ENCODE results near the gene PGM3. TPM values are rescaled to one million over a fixed set of nuclear protein-coding genes. Genes with fewer than 3 reads are reported as not detected.

Gene PGM3
- total and polyA plus RNA-seq, 2 of the 4 experiments (the other 2 are of a cell fraction): 68.4 to 336 TPM

DNA sequence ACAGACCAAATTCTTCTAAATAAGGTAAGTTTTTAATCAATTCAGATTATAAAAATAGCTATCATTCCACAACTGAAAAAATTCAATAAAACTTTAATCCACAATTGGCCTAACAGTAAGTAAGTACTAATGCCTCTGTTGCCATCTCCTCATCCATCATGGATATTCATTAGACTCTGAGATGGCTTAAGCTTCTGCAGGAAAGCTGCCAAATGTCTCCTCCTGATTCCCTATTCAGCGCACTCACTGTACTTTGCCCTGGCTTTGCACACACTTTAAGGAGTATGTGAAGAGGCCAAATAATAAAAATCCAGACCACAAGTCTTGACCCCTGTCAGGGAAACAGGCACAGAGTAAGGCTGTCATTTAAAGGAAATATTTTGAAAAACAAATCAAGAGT lies 23.6 kb downstream of the PGM3 start:
- H2AK5ac ChIP-seq (ENCODE audit: low read depth, low read length): no peak overlapping the region
- TF ChIP-seq USF2 (IDR thresholded peaks at IDR 0.05; ENCODE audit: low read depth, low read length) (no peak), RAD21 (IDR thresholded peaks at IDR 0.05; ENCODE audit: low read length) (no peak), FOS (IDR thresholded peaks at IDR 0.05; ENCODE audit: low read depth, low read length) (no peak), POLR2A (IDR thresholded peaks at IDR 0.05; ENCODE audit: low read depth, low read length) (no peak), MAZ (IDR thresholded peaks at IDR 0.05; ENCODE audit: borderline replicate concordance, low read depth, low read length) (no peak), SMC3 (IDR thresholded peaks at IDR 0.05; ENCODE audit: low read depth, low read length) (no peak)
- DNase-seq (no peak), ATAC-seq (ENCODE audit: low read depth) (no peak; the same call in 1 of the 2 replicates)
- in situ Hi-C loops (cut with MboI; ENCODE audit: low sequenced_read_pairs) (no loop called here), dilution Hi-C loops (cut with HindIII; ENCODE audit: low sequenced_read_pairs, unreplicated experiment) (no loop called here), intact Hi-C loops (cut with micrococcal nuclease) (no loop called here)
- no peaks in the 10 kb centered on the region for H3K4me1 ChIP-seq (ENCODE audit: control insufficient read depth, insufficient read depth, low read length)
- no peaks in the 10 kb centered on the region for H3K27me3 ChIP-seq (ENCODE audit: control insufficient read depth, insufficient read depth, low read length)
- no peak overlapping the region for H3K56ac ChIP-seq (ENCODE audit: extremely low read depth, insufficient read depth, low read length)
- H2BK120ac ChIP-seq (ENCODE audit: low read depth, low read length): no peak overlapping the region
- peaks cover 54% of the 10 kb centered on the region for H3K36me3 ChIP-seq (ENCODE audit: control insufficient read depth, insufficient read depth, low read length)
- no peak overlapping the region for H2AK9ac ChIP-seq (replicated peaks; ENCODE audit: low read depth, low read length, poor library complexity)
- no TSS peak for BruUV-seq (replicated peaks)
- no peak overlapping the region for H2AFZ ChIP-seq (replicated peaks; ENCODE audit: low read length, poor library complexity)
- H3K4ac ChIP-seq (ENCODE audit: low read depth, low read length): no peak overlapping the region
- no peak overlapping the region for H2BK5ac ChIP-seq (ENCODE audit: low read depth, low read length, poor library complexity, severe bottlenecking)
- no peaks in the 10 kb centered on the region for H3K9me1 ChIP-seq (ENCODE audit: insufficient read depth, low read length)
- ChIA-PET CTCF (interaction anchor here (0.7 to 0.9 kb wide), 2 partner anchors 46 to 102 kb away, joined by 3 to 4 read pairs; partner anchors contain the start of gene DOP1A), POLR2A (ENCODE audit: unreplicated experiment) (no interaction called here)
- H4K91ac ChIP-seq (ENCODE audit: insufficient read depth, low read depth, low read length): no peak overlapping the region
- H3K9ac ChIP-seq (ENCODE audit: low read depth, low read length): no peak overlapping the region
- no peak overlapping the region for H4K8ac ChIP-seq (ENCODE audit: low read depth in 2 of 2, low read length in 2 of 2)
- H4K5ac ChIP-seq (ENCODE audit: low read depth, low read length): no peak overlapping the region
- no peak overlapping the region for H3K14ac ChIP-seq (replicated peaks; ENCODE audit: low read depth, low read length)
- H4K20me1 ChIP-seq (ENCODE audit: insufficient read depth, low read length): peaks cover 3% of the 10 kb centered on the region; the same call in 1 of the 2 replicates
- H3K79me1 ChIP-seq (ENCODE audit: low read depth in 1 of 2, low read length in 2 of 2): peaks cover 6 to 9% of the 10 kb centered on the region in 2 experiments; a peak in 1 of 4 replicates
- H3K27ac ChIP-seq (ENCODE audit: insufficient read depth, low read length): no peak overlapping the region
- WGBS, 2 experiments (ENCODE audit: extremely low coverage in 2 of 2, insufficient read length in 1 of 2): no CpG with 5 or more reads among the region's 1 CpG
- H3K18ac ChIP-seq (ENCODE audit: low read depth, low read length): no peak overlapping the region
- no peaks in the 10 kb centered on the region for H3K9me3 ChIP-seq (ENCODE audit: control insufficient read depth, insufficient read depth, low read length)
- no peak overlapping the region for H3K23ac ChIP-seq (ENCODE audit: low read depth, low read length)
- no peak overlapping the region for H3K4me3 ChIP-seq (ENCODE audit: insufficient read depth, low read depth, low read length)
- no peak overlapping the region for H2BK15ac ChIP-seq (ENCODE audit: low read depth, low read length)
- no peak overlapping the region for H3K4me2 ChIP-seq (ENCODE audit: low read depth, low read length)
- H2BK20ac ChIP-seq (ENCODE audit: low read depth, low read length): no peak overlapping the region
